GM21423 (cell line): ENCODE measurements around the gene AKAP12.

ENCODE experiments used
- ATAC-seq: cut with Tn5 transposase; IDR thresholded peaks from one replicate; pipeline ENCODE4 v1.9.1; 2021; ENCODE audit warnings: mild to moderate bottlenecking, moderate library complexity; ENCODE audit not compliant: unreplicated experiment

Gene AKAP12

GRCh38 chr6:151239603-151240035 is at the start of gene AKAP12:
Gene AKAP12 (plus strand): TSS chr6:151239967. CDS start chr6:151240563, 596 bp downstream.
- ATAC-seq, result no peak

DNA sequence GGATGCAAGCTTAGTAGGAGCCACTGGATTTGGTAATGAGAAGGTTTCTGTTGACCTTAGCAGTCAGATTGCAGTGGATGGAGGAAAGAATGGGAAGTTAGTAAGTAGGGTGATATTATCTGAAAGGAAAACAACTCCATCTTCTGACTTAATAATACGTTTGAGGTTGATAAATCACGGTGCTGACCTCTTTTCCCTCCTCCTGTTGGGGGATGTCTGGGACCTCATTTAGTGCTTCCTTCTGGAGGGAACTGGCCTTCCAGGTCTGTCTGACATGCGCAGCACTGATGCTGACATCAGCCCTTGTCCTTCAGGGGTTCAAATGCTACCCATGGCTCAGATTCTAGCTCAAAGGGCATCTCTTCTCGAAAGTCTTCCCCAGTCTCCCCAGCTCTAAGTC is 48.2 kb upstream of the AKAP12 start:
- ATAC-seq, result no peak

GRCh38 chr6:151196555-151196954 is 43.2 kb upstream of the AKAP12 start:
- ATAC-seq, result no peak

DNA sequence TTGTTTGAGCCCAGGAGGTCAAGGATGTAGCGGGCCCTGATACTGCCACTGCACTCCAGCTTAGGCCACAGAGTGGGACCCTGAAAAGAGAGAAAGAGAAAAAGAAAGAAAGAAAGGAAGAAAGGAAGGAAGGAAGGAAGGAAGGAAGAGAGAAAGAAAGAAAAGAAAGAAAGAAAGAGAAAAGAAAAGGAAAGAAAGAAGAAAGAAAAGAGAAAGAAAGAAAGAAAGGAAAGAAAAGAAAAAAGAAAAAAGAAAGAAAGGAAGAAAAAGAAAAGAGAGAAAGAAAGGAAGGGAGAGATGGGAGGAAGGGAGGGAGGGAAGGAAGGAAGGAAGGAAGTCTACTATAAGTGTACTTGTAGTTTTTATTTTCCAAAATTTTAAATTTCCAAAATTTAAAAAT is 42.2 kb upstream of the AKAP12 start:
- no peak for ATAC-seq

GRCh38 chr6:151199991-151200390 is 39.8 kb upstream of the AKAP12 start:
- no peak for ATAC-seq

- no peak for ATAC-seq
These were observed 33.8 kb upstream of the AKAP12 start for GRCh38 chr6:151205721-151206600.

GRCh38 chr6:151207674-151208073 is 32.1 kb upstream of the AKAP12 start:
- ATAC-seq, result no peak

GRCh38 chr6:151209071-151209831 is 30.5 kb upstream of the AKAP12 start:
- ATAC-seq, result no peak

- no peak for ATAC-seq
These were observed 28.7 kb upstream of the AKAP12 start for GRCh38 chr6:151211075-151211474.

GRCh38 chr6:151213352-151213751 is 26.4 kb upstream of the AKAP12 start:
- no peak for ATAC-seq

- no peak for ATAC-seq
These were observed 23.8 kb upstream of the AKAP12 start for GRCh38 chr6:151215999-151216398.

DNA sequence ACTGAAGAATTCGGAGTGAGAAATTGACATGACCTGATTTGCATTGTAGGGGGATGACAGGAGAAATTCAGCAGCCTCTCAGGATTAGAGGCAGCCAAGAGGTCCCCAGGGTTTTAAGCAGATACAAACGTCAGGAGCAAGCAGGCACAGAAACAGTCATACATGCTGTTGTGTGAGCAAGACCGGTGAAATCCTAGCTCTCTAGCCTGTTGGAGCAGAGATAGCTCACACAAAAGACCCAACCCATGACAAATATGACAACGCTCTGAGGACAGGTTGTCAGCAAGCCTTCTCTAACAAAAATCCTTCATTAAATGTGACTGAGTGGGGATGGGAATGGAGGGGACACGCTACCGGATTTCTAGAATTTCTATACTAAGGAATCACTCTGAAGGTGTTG is 23.0 kb upstream of the AKAP12 start:
- ATAC-seq, result no peak

GRCh38 chr6:151219192-151219591 is 20.6 kb upstream of the AKAP12 start:
- ATAC-seq, result no peak

DNA sequence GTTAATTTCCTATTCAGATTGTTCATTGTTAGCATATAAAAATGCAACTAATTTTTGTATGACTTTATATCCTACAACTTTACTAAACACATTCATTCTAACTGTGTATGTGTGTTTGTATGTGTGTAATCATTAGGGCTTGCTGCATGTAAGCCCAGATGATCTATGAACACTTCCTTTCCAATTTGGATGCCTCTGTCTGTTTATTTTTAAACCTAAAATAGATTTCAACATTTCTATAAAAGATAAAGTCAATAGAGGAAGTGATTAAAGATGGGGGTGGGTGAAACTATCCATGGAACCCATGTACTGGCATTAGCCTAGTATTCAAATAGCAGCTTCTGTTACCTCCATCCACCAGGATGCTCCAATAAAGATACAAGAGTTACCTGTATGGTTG is 15.7 kb upstream of the AKAP12 start:
- no peak for ATAC-seq

DNA sequence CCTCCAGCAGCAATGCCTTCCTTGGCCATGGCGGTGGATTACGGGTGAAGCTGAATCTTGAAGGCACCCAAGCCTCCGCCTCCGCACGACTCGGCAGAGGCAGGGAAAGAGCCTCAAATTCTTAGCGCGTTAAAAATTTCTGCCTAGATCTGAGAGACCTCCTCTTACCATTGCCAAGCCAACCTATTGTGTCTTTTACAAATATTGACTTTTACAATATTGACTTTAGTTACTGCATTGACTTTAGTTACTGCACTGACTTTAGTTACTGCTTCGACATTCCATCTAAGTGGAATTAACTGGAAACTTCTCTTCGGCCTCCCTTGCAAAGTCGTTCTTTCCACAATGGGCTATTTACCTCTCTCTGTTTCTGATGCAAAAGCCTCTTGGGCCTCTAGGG is 13.8 kb upstream of the AKAP12 start:
- ATAC-seq, result no peak

DNA sequence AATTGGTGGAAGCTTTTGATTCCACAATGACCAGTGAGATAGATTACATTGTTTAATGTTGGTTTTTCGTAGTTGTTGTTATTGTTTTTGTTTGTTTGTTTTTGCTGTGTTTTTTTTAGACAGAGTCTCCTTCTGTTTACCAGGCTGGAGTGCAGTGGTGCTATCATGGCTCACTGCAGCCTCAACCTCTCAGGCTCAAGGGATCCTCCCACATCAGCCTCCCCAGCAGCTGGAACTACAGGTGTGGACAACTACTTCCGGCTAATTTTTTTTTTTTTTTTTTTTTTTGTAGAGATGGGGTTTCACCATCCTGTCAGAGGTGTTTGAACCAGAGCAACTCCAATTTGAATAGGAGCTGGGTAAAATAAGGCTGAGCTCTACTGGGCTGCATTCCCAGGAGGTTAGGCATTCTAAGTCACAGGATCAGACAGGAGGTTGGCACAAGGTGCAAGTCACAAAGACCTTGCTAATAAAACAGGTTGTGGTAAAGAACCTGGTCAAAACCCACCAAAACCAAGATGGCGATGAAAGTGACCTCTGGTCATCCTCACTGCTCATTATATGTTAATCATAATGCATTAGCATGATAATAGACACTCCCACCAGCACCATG is 10.9 kb upstream of the AKAP12 start:
- ATAC-seq, result no peak

- ATAC-seq, result no peak
These were observed 10.1 kb upstream of the AKAP12 start for GRCh38 chr6:151229401-151230276.

- ATAC-seq, result no peak
These were observed 9.5 kb upstream of the AKAP12 start for GRCh38 chr6:151230277-151230577.

DNA sequence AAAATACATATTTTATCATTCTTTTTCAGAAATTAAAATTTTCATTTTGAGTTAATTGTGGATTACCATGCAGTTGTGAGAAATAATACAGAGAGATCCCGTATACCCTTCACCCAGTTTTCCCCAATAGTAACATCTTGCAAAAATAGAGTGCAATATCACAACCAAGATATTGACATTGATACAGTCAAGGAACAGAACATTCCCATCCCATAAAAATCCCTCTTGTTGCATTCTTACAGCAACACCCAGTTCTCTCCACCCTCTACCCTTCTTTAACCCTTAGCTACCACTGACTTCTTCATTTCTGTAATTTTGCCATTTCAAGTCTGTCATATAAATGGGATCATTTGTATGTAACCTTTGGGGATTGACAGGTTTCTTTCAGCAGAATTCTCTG is 6.9 kb upstream of the AKAP12 start:
- ATAC-seq, result no peak

DNA sequence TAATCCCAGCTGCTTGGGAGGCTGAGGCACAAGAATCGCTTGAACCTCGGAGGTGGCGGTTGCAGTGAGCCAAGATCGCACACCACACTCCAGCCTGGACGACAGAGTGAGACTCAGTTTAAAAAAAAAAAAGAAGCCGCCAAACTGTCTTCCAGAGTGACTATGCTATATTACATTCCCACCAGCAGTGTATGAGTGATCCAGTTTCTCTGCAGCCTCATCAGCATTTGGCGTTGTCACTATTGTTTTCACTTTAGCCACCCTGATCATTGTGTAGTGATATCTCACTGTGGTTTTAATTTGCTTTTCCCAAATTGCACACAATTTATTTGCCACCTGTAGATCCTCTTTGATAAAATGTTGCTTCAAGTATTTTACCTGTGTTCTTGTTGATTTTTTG is 6.0 kb upstream of the AKAP12 start:
- no peak for ATAC-seq
